H7 (cell line): ENCODE results near the gene ZNF407. TPM values are rescaled to one million over a fixed set of nuclear protein-coding genes. Genes with fewer than 3 reads are reported as not detected.

Experiments
- DNase-seq: peaks from one replicate; pipeline ENCODE4 v3.0.0; 2012
- H3K27me3 ChIP-seq: 2 replicates; pipeline ENCODE4 v1.6.0; 2011; ENCODE audit warnings: mild to moderate bottlenecking, low read length; ENCODE audit not compliant: control insufficient read depth, insufficient read depth
- H3K36me3 ChIP-seq: replicated peaks from 2 replicates; pipeline ENCODE4 v1.5.1; 2011; ENCODE audit warnings: low read length; ENCODE audit not compliant: control insufficient read depth, insufficient read depth
- H3K4me3 ChIP-seq: 2 replicates; pipeline ENCODE4 v1.5.1; 2011; ENCODE audit warnings: low read depth, mild to moderate bottlenecking, control low read depth, low read length, moderate library complexity; ENCODE audit not compliant: insufficient read depth
- total RNA-seq: library from RNA; depleted of rRNA; stranded (reverse); fragments of >200 nt; shearing (Covaris generic); gene quantifications from 2 replicates; pipeline ENCODE4 v1.2.3, GENCODE V29; 2014

The ZNF407 gene
- total RNA-seq, 1 experiment from 2014 or later = 2.9 TPM

GRCh38 chr18:74803769-74804168, 206.1 kb downstream of the ZNF407 start:
- no peak for DNase-seq
- no peaks in the 10 kb centered on the region for H3K27me3 ChIP-seq
- no peaks in the 10 kb centered on the region for H3K36me3 ChIP-seq
- no peak overlapping the region for H3K4me3 ChIP-seq

- peak; percentile 14 for DNase-seq
- no peak overlapping the region for H3K4me3 ChIP-seq
- no peaks in the 10 kb centered on the region for H3K36me3 ChIP-seq
- no peaks in the 10 kb centered on the region for H3K27me3 ChIP-seq
Observed at GRCh38 chr18:74804677-74805076, 207.0 kb downstream of the ZNF407 start.

- no peaks in the 10 kb centered on the region for H3K27me3 ChIP-seq
- no peaks in the 10 kb centered on the region for H3K36me3 ChIP-seq
- no peak for DNase-seq
- no peak overlapping the region for H3K4me3 ChIP-seq
Observed at GRCh38 chr18:74806073-74806472, 208.4 kb downstream of the ZNF407 start.

- Histone ChIP-seq H3K4me3 (no peak overlapping the region), H3K36me3 (no peaks in the 10 kb centered on the region), H3K27me3 (no peaks in the 10 kb centered on the region)
- no peak for DNase-seq
Observed at GRCh38 chr18:74806700-74807416, 209.2 kb downstream of the ZNF407 start.

GRCh38 chr18:74817576-74817975, 219.9 kb downstream of the ZNF407 start:
- Histone ChIP-seq H3K27me3 (no peaks in the 10 kb centered on the region), H3K36me3 (no peaks in the 10 kb centered on the region), H3K4me3 (no peak overlapping the region)
- no peak for DNase-seq

GRCh38 chr18:74818516-74819175, 221.0 kb downstream of the ZNF407 start:
- Histone ChIP-seq H3K4me3 (no peak overlapping the region), H3K27me3 (no peaks in the 10 kb centered on the region), H3K36me3 (no peaks in the 10 kb centered on the region)
- no peak for DNase-seq

- DNase-seq = peak; percentile 55
- Histone ChIP-seq H3K36me3 (no peaks in the 10 kb centered on the region), H3K4me3 (no peak overlapping the region), H3K27me3 (no peaks in the 10 kb centered on the region)
Observed at GRCh38 chr18:74819433-74820059, 221.9 kb downstream of the ZNF407 start.

- Histone ChIP-seq H3K27me3 (no peaks in the 10 kb centered on the region), H3K36me3 (no peaks in the 10 kb centered on the region), H3K4me3 (no peak overlapping the region)
- DNase-seq = no peak
Observed at GRCh38 chr18:74820160-74820780, 222.6 kb downstream of the ZNF407 start.

- H3K36me3 ChIP-seq = no peaks in the 10 kb centered on the region
- no peaks in the 10 kb centered on the region for H3K27me3 ChIP-seq
- no peak overlapping the region for H3K4me3 ChIP-seq
Observed at GRCh38 chr18:74825460-74825859, 227.8 kb downstream of the ZNF407 start.

GRCh38 chr18:74826572-74826971, 228.9 kb downstream of the ZNF407 start:
- H3K27me3 ChIP-seq = no peaks in the 10 kb centered on the region
- H3K4me3 ChIP-seq = no peak overlapping the region
- no peak for DNase-seq
- no peaks in the 10 kb centered on the region for H3K36me3 ChIP-seq

More at GRCh38 chr18:74825460-74825859, 227.8 kb downstream of the ZNF407 start:
- no peak for DNase-seq

GRCh38 chr18:74828200-74828599, 230.5 kb downstream of the ZNF407 start:
- H3K27me3 ChIP-seq = no peaks in the 10 kb centered on the region
- no peaks in the 10 kb centered on the region for H3K36me3 ChIP-seq
- no peak for DNase-seq
- no peak overlapping the region for H3K4me3 ChIP-seq

- Histone ChIP-seq H3K27me3 (no peaks in the 10 kb centered on the region), H3K4me3 (no peak overlapping the region), H3K36me3 (no peaks in the 10 kb centered on the region)
- no peak for DNase-seq
Observed at GRCh38 chr18:74831571-74832250, 234.0 kb downstream of the ZNF407 start.

GRCh38 chr18:74832381-74832780, 234.7 kb downstream of the ZNF407 start:
- DNase-seq = no peak
- H3K27me3 ChIP-seq = no peaks in the 10 kb centered on the region
- no peaks in the 10 kb centered on the region for H3K36me3 ChIP-seq
- no peak overlapping the region for H3K4me3 ChIP-seq

- Histone ChIP-seq H3K27me3 (no peaks in the 10 kb centered on the region), H3K4me3 (no peak overlapping the region)
- DNase-seq = no peak
Observed at GRCh38 chr18:74832999-74833398, 235.3 kb downstream of the ZNF407 start.

More at GRCh38 chr18:74832999-74833398, 235.3 kb downstream of the ZNF407 start:
- H3K36me3 ChIP-seq = no peaks in the 10 kb centered on the region
